HCT116 (cell line): ENCODE data around the gene RANBP17. TPM values are rescaled to one million over a fixed set of nuclear protein-coding genes. Genes with fewer than 3 reads are reported as not detected.

ENCODE experiments used
- ATAC-seq: fragments of 200-7000 bp; cut with Tn5 transposase; 2 replicates; pipeline ENCODE4 v1.9.1; 2020; ENCODE audit warnings: mild to moderate bottlenecking, moderate library complexity
- BruUV-seq: library from RNA; stranded (reverse); fragments of 400-500 nt; replicated peaks from 2 replicates; lab custom pipeline; 2021; lab: Mats Ljungman, UMichigan
- CTCF ChIA-PET: fragments of 300-600 bp; sonication (Branson Sonifier 250); formaldehyde crosslinking; loops from one replicate; lab custom pipeline; 2021; ENCODE audit warnings: antibody characterized with exemption; lab: Charles Lee
- POLR2A ChIA-PET: fragments of 300-600, 350-600 bp; sonication (Branson Sonifier 250); formaldehyde crosslinking; loops from one replicate; lab custom pipeline; 2021; ENCODE audit warnings: antibody characterized with exemption; lab: Charles Lee
- RAD21 ChIA-PET, 2 experiments: fragments of 300-600 bp; sonication (Branson Sonifier 250); formaldehyde crosslinking; loops; one replicate each; lab custom pipeline; 2023; ENCODE audit warnings: low total read pairs in 2 of 2; ENCODE audit not compliant: uncharacterized antibody in 2 of 2, unreplicated experiment in 2 of 2, low non-redundant PET in 1 of 2; lab: Charles Lee
- DNase-seq: peaks from one replicate; pipeline ENCODE4 v3.0.0-alpha.2; 2010; ENCODE audit warnings: low read depth, low spot score
- H2AFZ ChIP-seq: fragments of 200-600 bp; shearing (Covaris generic), sonication (generic); 2 replicates; pipeline ENCODE4 v1.6.1; 2017; ENCODE audit warnings: low read depth, mixed run types, mixed read lengths, antibody characterized with exemption, low read length; ENCODE audit not compliant: poor library complexity, severe bottlenecking
- H3K27ac ChIP-seq: 2 replicates; pipeline ENCODE4 v1.5.1; 2012; ENCODE audit warnings: low read depth, low read length
- H3K27me3 ChIP-seq: fragments of 200-600 bp; sonication (generic); 2 replicates; pipeline ENCODE4 v1.6.1; 2016; ENCODE audit warnings: mixed run types, low read length, mixed read lengths; ENCODE audit not compliant: insufficient read depth
- H3K36me3 ChIP-seq, 2 experiments: fragments of 200-500 bp in 1 of 2; fragments of 200-600 bp in 1 of 2; sonication (Bioruptor generic) in 1 of 2; sonication (generic) in 1 of 2; 2 replicates each; pipeline versions ENCODE4 v1.5.1 to v1.6.1; 2014 to 2016; ENCODE audit warnings: low read length in 2 of 2, inconsistent platforms in 1 of 2, mixed read lengths in 1 of 2, mixed run types in 1 of 2; ENCODE audit not compliant: insufficient read depth in 2 of 2, control insufficient read depth in 1 of 2
- H3K4me1 ChIP-seq, 2 experiments: fragments of 200-600 bp in 1 of 2; sonication (generic) in 1 of 2; 2 replicates each; pipeline versions ENCODE4 v1.5.1 to v1.6.1; 2012 to 2017; ENCODE audit warnings: low read length in 2 of 2, inconsistent platforms in 1 of 2, mild to moderate bottlenecking in 1 of 2, mixed read lengths in 1 of 2, mixed run types in 1 of 2, moderate library complexity in 1 of 2; ENCODE audit not compliant: insufficient read depth in 2 of 2, control insufficient read depth in 1 of 2
- H3K4me2 ChIP-seq: fragments of 200-600 bp; sonication (generic); 2 replicates; pipeline ENCODE4 v1.6.1; 2017; ENCODE audit warnings: mixed run types, low read length, mixed read lengths
- H3K4me3 ChIP-seq, 2 experiments: fragments of 200-600 bp in 1 of 2; sonication (generic) in 1 of 2; replicated peaks in 1 of 2; 2 replicates each; pipeline ENCODE4 v1.5.1; 2011 to 2016; ENCODE audit warnings: low read length in 2 of 2, control low read depth in 1 of 2, low read depth in 1 of 2, mild to moderate bottlenecking in 1 of 2, mixed read lengths in 1 of 2, mixed run types in 1 of 2
- H3K79me2 ChIP-seq: fragments of 200-600 bp; sonication (generic); 2 replicates; pipeline ENCODE4 v1.6.1; 2017; ENCODE audit warnings: mild to moderate bottlenecking, mixed run types, low read length, moderate library complexity, mixed read lengths; ENCODE audit not compliant: insufficient read depth
- H3K9ac ChIP-seq: fragments of 200-600 bp; sonication (generic); 2 replicates; pipeline ENCODE4 v1.6.1; 2016; ENCODE audit warnings: low read length, mixed read lengths
- H3K9me2 ChIP-seq: fragments of 200-600 bp; sonication (generic), shearing (Covaris generic); 2 replicates; pipeline ENCODE4 v1.6.1; 2017; ENCODE audit warnings: mixed run types, mild to moderate bottlenecking, moderate library complexity; ENCODE audit not compliant: insufficient read depth
- H3K9me3 ChIP-seq, 2 experiments: fragments of 200-500 bp in 1 of 2; fragments of 200-600 bp in 1 of 2; sonication (Bioruptor generic) in 1 of 2; sonication (generic) in 1 of 2; 2 replicates each; pipeline ENCODE4 v1.6.1; 2014 to 2017; ENCODE audit warnings: low read length in 2 of 2, mixed read lengths in 2 of 2, inconsistent platforms in 1 of 2, low read depth in 1 of 2, mild to moderate bottlenecking in 1 of 2, mixed run types in 1 of 2, moderate library complexity in 1 of 2; ENCODE audit not compliant: control insufficient read depth in 1 of 2, insufficient read depth in 1 of 2
- H4K20me1 ChIP-seq: fragments of 200-600 bp; sonication (generic), shearing (Covaris generic); 2 replicates; pipeline ENCODE4 v1.6.1; 2017; ENCODE audit warnings: mixed run types, mild to moderate bottlenecking, moderate library complexity; ENCODE audit not compliant: insufficient read depth
- CEBPB ChIP-seq: IDR thresholded peaks from 2 replicates; pipeline ENCODE4 v1.6.1; 2012; ENCODE audit warnings: low read depth
- EGR1 ChIP-seq: IDR thresholded peaks from 2 replicates; pipeline ENCODE4 v1.6.1; 2012; ENCODE audit warnings: low read depth
- EZH2 ChIP-seq: fragments of 200-600 bp; sonication (generic); IDR thresholded peaks from 2 replicates; pipeline ENCODE4 v1.6.1; 2017; ENCODE audit warnings: antibody characterized with exemption, mixed run types
- EZH2phosphoT487 ChIP-seq: fragments of 200-600 bp; IDR thresholded peaks from 2 replicates; pipeline ENCODE4 v1.6.1; 2018; ENCODE audit warnings: antibody characterized with exemption, borderline replicate concordance
- POLR2A ChIP-seq: IDR thresholded peaks from 2 replicates; pipeline ENCODE4 v1.7.0; 2011; ENCODE audit warnings: borderline replicate concordance; ENCODE audit not compliant: insufficient read depth, insufficient read length; ENCODE audit errors: extremely low read depth
- POLR2AphosphoS5 ChIP-seq: IDR thresholded peaks from 2 replicates; pipeline ENCODE4 v1.6.1; 2011; ENCODE audit warnings: mild to moderate bottlenecking, low read depth, low read length, moderate library complexity
- RAD21 ChIP-seq: IDR thresholded peaks from 2 replicates; pipeline ENCODE4 v1.6.1; 2012; ENCODE audit warnings: low read depth, mild to moderate bottlenecking
- SIN3A ChIP-seq: IDR thresholded peaks from 2 replicates; pipeline ENCODE4 v1.6.1; 2012; ENCODE audit warnings: low read depth
- TCF7L2 ChIP-seq: IDR thresholded peaks from 2 replicates; pipeline ENCODE4 v1.7.0; 2011; ENCODE audit warnings: borderline replicate concordance, inconsistent platforms; ENCODE audit not compliant: insufficient read depth, insufficient read length; ENCODE audit errors: extremely low read depth
- YY1 ChIP-seq: IDR thresholded peaks from 2 replicates; pipeline ENCODE4 v1.6.1; 2011; ENCODE audit warnings: low read length, low read depth, moderate library complexity, mild to moderate bottlenecking; ENCODE audit not compliant: insufficient replicate concordance; ENCODE audit errors: extremely low read depth
- intact Hi-C: fragments of 100-400 bp; cut with micrococcal nuclease; formaldehyde crosslinking; loops from 2 replicates; pipeline ENCODE4 v1.10.0; 2022
- total RNA-seq: library from RNA; stranded (reverse); gene quantifications from one replicate; pipeline ENCODE4 v1.2.1, GENCODE V29; 2021; ENCODE audit not compliant: unreplicated experiment
- TF ChIP-seq, protein P1 (sequence below): IDR thresholded peaks from 2 replicates; pipeline ENCODE4 v1.6.1; 2011; ENCODE audit warnings: mild to moderate bottlenecking, low read length, moderate library complexity; ENCODE audit not compliant: insufficient replicate concordance; ENCODE audit errors: extremely low read depth

The RANBP17 gene
- total RNA-seq, 1 experiment from 2014 or later: 18.2 TPM

DNA sequence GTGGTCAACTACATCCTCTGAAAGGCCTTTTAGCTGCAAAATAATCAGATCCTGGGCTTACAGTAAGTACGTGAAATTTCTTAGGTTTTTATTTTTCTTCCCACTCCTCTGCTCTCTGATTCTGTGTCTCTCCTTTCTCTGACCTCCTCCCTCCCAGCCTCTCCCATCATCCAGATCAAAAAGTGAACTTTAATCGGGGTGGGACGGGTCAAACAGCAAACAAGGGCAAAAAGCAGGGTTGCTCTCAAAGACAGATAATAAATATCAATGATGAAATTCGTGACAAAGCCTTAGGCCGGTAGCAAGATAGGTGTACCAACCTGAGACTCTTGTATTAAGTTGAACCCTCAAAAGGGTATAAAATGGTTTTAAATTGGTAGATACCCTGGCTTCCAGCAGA lies 76.1 kb downstream of the RANBP17 start (continued):
- TF ChIP-seq EZH2: no peak

DNA sequence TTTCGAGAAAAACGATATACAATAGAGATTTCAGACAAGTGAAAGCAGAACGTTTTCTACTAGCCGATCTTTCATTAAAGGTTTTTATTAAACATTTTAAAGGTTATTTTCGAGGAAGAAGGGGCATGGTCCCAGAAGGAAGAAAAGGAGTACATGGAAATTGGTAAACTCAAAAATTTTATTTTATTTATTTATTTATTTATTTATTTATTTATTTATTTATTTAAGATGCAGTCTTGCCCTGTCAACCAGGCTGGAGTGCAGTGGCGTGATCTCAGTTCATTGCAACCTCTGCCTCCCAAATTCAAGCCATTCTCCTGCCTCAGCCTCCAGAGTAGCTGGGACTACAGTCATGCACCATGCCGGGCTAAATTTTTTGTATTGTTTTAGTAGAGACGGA lies 77.4 kb downstream of the RANBP17 start:
- no peaks in the 10 kb centered on the region for H3K79me2 ChIP-seq
- no peak overlapping the region for H3K27ac ChIP-seq
- H4K20me1 ChIP-seq: no peaks in the 10 kb centered on the region
- ChIA-PET CTCF (no interaction called here), RAD21 (no interaction called here)
- DNase-seq: no peak
- H3K9me2 ChIP-seq: no peaks in the 10 kb centered on the region
- no peaks in the 10 kb centered on the region for H3K4me1 ChIP-seq
- no peaks in the 10 kb centered on the region for H3K9me3 ChIP-seq
- H3K36me3 ChIP-seq: no peaks in the 10 kb centered on the region
- TF ChIP-seq CEBPB (no peak), EZH2 (no peak), TCF7L2 (no peak), POLR2AphosphoS5 (no peak), YY1 (no peak), POLR2A (no peak)
- TF ChIP-seq, all 23 proteins: peak for 0
- BruUV-seq: no TSS peak
- Histone ChIP-seq H3K27me3 (no peaks in the 10 kb centered on the region), H3K4me3 (no peak overlapping the region), H3K9ac (no peak overlapping the region), H2AFZ (no peak overlapping the region), H3K4me2 (no peak overlapping the region)
- intact Hi-C loops: no loop called here
- POLR2A ChIA-PET: no interaction called here
- ATAC-seq: no peak

DNA sequence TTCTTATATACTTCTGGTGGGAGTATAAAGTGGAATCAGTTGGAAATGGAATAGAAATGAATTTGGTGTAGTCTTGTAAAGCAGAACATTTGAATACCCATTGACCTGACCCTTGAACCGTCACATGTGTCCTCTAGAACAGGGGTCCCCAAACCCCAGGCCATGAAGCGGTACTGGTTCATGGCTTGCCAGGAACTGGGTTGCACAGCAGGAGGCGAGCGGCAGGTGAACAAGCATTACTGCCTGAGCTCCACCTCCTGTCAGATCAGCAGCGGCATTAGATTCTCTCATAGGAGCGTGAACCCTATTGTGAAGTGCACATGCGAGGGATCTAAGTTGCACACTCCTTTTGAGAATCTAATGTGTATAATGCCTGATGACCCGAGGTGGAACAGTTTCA lies 80.0 kb downstream of the RANBP17 start:
- H3K27me3 ChIP-seq: no peaks in the 10 kb centered on the region
- ChIA-PET POLR2A (no interaction called here), RAD21 (no interaction called here), CTCF (no interaction called here)
- no peaks in the 10 kb centered on the region for H3K79me2 ChIP-seq
- no peak overlapping the region for H3K27ac ChIP-seq
- no TSS peak for BruUV-seq
- no peaks in the 10 kb centered on the region for H3K9me2 ChIP-seq
- no peaks in the 10 kb centered on the region for H3K36me3 ChIP-seq
- H3K9me3 ChIP-seq: no peaks in the 10 kb centered on the region
- H3K9ac ChIP-seq: no peak overlapping the region
- H3K4me2 ChIP-seq: no peak overlapping the region
- intact Hi-C loops: no loop called here
- H4K20me1 ChIP-seq: no peaks in the 10 kb centered on the region
- TF ChIP-seq, protein P1, sequence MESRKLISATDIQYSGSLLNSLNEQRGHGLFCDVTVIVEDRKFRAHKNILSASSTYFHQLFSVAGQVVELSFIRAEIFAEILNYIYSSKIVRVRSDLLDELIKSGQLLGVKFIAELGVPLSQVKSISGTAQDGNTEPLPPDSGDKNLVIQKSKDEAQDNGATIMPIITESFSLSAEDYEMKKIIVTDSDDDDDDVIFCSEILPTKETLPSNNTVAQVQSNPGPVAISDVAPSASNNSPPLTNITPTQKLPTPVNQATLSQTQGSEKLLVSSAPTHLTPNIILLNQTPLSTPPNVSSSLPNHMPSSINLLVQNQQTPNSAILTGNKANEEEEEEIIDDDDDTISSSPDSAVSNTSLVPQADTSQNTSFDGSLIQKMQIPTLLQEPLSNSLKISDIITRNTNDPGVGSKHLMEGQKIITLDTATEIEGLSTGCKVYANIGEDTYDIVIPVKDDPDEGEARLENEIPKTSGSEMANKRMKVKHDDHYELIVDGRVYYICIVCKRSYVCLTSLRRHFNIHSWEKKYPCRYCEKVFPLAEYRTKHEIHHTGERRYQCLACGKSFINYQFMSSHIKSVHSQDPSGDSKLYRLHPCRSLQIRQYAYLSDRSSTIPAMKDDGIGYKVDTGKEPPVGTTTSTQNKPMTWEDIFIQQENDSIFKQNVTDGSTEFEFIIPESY: no peak
- TF ChIP-seq EZH2 (no peak), POLR2AphosphoS5 (no peak), YY1 (no peak), RAD21 (no peak), EGR1 (no peak), EZH2phosphoT487 (no peak), SIN3A (no peak)
- no peaks in the 10 kb centered on the region for H3K4me1 ChIP-seq
- no peak for DNase-seq
- H3K4me3 ChIP-seq: no peak overlapping the region
- no peak overlapping the region for H2AFZ ChIP-seq
- ATAC-seq: no peak
